GM13976 (cell line): Measurements from ENCODE around the gene ZNF430.

Experiments used
- DNase-seq: peaks from one replicate; pipeline ENCODE4 v3.0.0; 2012; ENCODE audit warnings: low spot score
- in situ Hi-C: fragments of 300-500 bp; cut with MboI; formaldehyde crosslinking; loops from one replicate; pipeline ENCODE4 v1.12.0; 2022; ENCODE audit warnings: low sequenced_read_pairs, mixed read lengths, inconsistent platforms; ENCODE audit not compliant: unreplicated experiment
- TF ChIP-seq, protein P1 (sequence below): IDR thresholded peaks from 2 replicates; pipeline ENCODE4 v1.5.1; 2012; ENCODE audit warnings: borderline replicate concordance, mild to moderate bottlenecking; ENCODE audit not compliant: insufficient read depth; ENCODE audit errors: extremely low read depth, missing control alignments, control extremely low read depth

Gene ZNF430

GRCh38 chr19:21045028-21045427 lies 24.6 kb downstream of the ZNF430 start:
- TF ChIP-seq, protein P1, sequence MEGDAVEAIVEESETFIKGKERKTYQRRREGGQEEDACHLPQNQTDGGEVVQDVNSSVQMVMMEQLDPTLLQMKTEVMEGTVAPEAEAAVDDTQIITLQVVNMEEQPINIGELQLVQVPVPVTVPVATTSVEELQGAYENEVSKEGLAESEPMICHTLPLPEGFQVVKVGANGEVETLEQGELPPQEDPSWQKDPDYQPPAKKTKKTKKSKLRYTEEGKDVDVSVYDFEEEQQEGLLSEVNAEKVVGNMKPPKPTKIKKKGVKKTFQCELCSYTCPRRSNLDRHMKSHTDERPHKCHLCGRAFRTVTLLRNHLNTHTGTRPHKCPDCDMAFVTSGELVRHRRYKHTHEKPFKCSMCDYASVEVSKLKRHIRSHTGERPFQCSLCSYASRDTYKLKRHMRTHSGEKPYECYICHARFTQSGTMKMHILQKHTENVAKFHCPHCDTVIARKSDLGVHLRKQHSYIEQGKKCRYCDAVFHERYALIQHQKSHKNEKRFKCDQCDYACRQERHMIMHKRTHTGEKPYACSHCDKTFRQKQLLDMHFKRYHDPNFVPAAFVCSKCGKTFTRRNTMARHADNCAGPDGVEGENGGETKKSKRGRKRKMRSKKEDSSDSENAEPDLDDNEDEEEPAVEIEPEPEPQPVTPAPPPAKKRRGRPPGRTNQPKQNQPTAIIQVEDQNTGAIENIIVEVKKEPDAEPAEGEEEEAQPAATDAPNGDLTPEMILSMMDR = no peak
- no peak for DNase-seq
- in situ Hi-C loops = no loop called here

DNA sequence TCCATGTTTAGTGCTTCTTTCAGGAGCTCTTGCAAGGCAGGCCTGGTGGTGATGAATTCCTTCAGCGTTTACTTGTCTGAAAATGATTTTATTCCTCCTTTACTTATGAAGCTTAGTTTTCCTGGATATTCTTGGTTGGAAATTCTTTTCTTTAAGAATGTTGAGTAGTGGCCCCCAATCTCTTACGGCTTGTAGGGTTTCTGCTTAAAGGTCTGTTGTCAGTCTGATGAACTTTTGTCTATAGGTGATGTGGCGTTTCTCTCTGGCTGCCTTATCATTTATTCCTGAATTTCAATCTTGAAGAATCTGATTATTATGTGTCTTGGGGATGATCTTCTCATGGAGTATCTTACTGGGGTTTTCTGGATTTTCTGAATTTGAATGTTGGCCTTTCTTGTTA lies 26.0 kb downstream of the ZNF430 start:
- in situ Hi-C loops = no loop called here
- no peak for DNase-seq
- TF ChIP-seq, protein P1 = no peak

- TF ChIP-seq, protein P1 = no peak
- in situ Hi-C loops = no loop called here
Measured at GRCh38 chr19:21047716-21048115, 27.3 kb downstream of the ZNF430 start.

DNA sequence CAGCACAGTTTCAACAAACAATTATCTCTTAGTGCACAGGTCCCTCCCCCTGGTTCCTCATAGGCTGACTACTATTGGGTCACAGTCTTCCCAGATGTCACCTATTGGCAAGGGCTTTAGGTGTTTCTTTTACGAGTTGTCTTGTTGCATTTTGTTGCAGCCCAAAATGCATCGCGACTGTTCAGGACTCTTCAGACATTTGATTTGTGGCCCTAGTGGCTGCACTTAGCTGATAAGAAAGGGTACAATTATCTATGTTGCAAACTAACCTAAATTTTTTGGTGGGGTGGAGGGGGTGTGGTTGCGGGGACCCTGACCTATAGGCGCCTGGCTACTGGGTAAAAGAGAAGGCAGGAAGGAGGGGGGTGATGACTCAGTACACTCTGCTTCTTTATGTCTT lies 32.4 kb downstream of the ZNF430 start:
- in situ Hi-C loops = no loop called here
- TF ChIP-seq, protein P1 = no peak

More at GRCh38 chr19:21047716-21048115, 27.3 kb downstream of the ZNF430 start:
- DNase-seq = no peak

GRCh38 chr19:21065336-21065735 lies 44.9 kb downstream of the ZNF430 start:
- DNase-seq = no peak
- TF ChIP-seq, protein P1 = no peak

More for the DNA sequence above, 32.4 kb downstream of the ZNF430 start:
- no peak for DNase-seq

GRCh38 chr19:21082011-21082975 lies 61.8 kb downstream of the ZNF430 start, which contains the start of gene ZNF714:
ZNF714 (plus strand) TSS chr19:21082203; CDS start chr19:21098269, 16,066 bp downstream.
- TF ChIP-seq, protein P1 = no peak
- DNase-seq = peak; percentile 89
- in situ Hi-C loops = no loop called here

More at GRCh38 chr19:21065336-21065735, 44.9 kb downstream of the ZNF430 start:
- in situ Hi-C loops = no loop called here
